NT2/D1 (cell line): ENCODE results near the gene SLC2A13.

Experiments used
- YY1 ChIP-seq: IDR thresholded peaks from 2 replicates; pipeline ENCODE4 v1.6.1; 2011; ENCODE audit not compliant: insufficient read length, insufficient read depth
- ZNF274 ChIP-seq: IDR thresholded peaks from 2 replicates; pipeline ENCODE4 v1.6.1; 2011; ENCODE audit warnings: mild to moderate bottlenecking, low read depth, low read length

GRCh38 chr12:40152783-40153383 lies 47.0 kb upstream of the SLC2A13 start:
- TF ChIP-seq YY1 (no peak), ZNF274 (no peak)
